ENCODE data around the gene CHCHD3. TPM values are rescaled to one million over a fixed set of nuclear protein-coding genes. Genes with fewer than 3 reads are reported as not detected.

The CHCHD3 gene
- total RNA-seq, 6 experiments from 2014 or later = 51.3 to 70.0 (median 65.7) TPM

GRCh38 chr7:132825932-132826835 lies 255.7 kb downstream of the CHCHD3 start:
- Mint-ChIP-seq H3K4me3 (no peak overlapping the region), H3K27ac (no peak overlapping the region)

GRCh38 chr7:132825222-132825621 lies 256.7 kb downstream of the CHCHD3 start:
- DNase-seq = no peak
- Mint-ChIP-seq H3K27me3 (ENCODE audit: insufficient read depth) (no peaks in the 10 kb centered on the region), H3K36me3 (ENCODE audit: low read depth) (peaks cover 8% of the 10 kb centered on the region; the same call in 1 of the 2 replicates), H3K4me3 (no peak overlapping the region), H3K4me1 (ENCODE audit: low read depth) (peaks cover 5% of the 10 kb centered on the region; the same call in 1 of the 2 replicates), H3K9me3 (no peaks in the 10 kb centered on the region), H3K27ac (no peak overlapping the region)
- no peak for TF ChIP-seq CTCF (IDR thresholded peaks at IDR 0.05)

More at GRCh38 chr7:132825932-132826835, 255.7 kb downstream of the CHCHD3 start:
- no peak for DNase-seq
- Mint-ChIP-seq H3K36me3 (ENCODE audit: low read depth) (peaks cover 8% of the 10 kb centered on the region; the same call in 1 of the 2 replicates), H3K4me1 (ENCODE audit: low read depth) (peaks cover 5% of the 10 kb centered on the region; the same call in 1 of the 2 replicates), H3K9me3 (no peaks in the 10 kb centered on the region), H3K27me3 (ENCODE audit: insufficient read depth) (no peaks in the 10 kb centered on the region)
- TF ChIP-seq CTCF (IDR thresholded peaks at IDR 0.05) = no peak

GRCh38 chr7:132819648-132820047 lies 262.2 kb downstream of the CHCHD3 start:
- Mint-ChIP-seq H3K4me3 (no peak overlapping the region), H3K36me3 (ENCODE audit: low read depth) (peaks cover 3% of the 10 kb centered on the region; the same call in 1 of the 2 replicates), H3K27me3 (ENCODE audit: insufficient read depth) (no peaks in the 10 kb centered on the region), H3K9me3 (no peaks in the 10 kb centered on the region), H3K27ac (no peak overlapping the region), H3K4me1 (ENCODE audit: low read depth) (peaks cover 20% of the 10 kb centered on the region; the same call in 1 of the 2 replicates)
- TF ChIP-seq CTCF (IDR thresholded peaks at IDR 0.05) = no peak
- DNase-seq = no peak

- Mint-ChIP-seq H3K36me3 (ENCODE audit: low read depth) (peaks cover 1% of the 10 kb centered on the region; the same call in 1 of the 2 replicates), H3K4me1 (ENCODE audit: low read depth) (peaks cover 20% of the 10 kb centered on the region; the same call in 1 of the 2 replicates), H3K4me3 (no peak overlapping the region), H3K27me3 (ENCODE audit: insufficient read depth) (no peaks in the 10 kb centered on the region), H3K27ac (peak overlapping the region; percentile 69), H3K9me3 (no peaks in the 10 kb centered on the region)
- no peak for TF ChIP-seq CTCF (IDR thresholded peaks at IDR 0.05)
- DNase-seq = peak; percentile 47
Measured at GRCh38 chr7:132817949-132818348, 263.9 kb downstream of the CHCHD3 start.

GRCh38 chr7:132815696-132816311 lies 266.1 kb downstream of the CHCHD3 start:
- H3K27me3 Mint-ChIP-seq (ENCODE audit: insufficient read depth) = no peaks in the 10 kb centered on the region
- no peaks in the 10 kb centered on the region for H3K9me3 Mint-ChIP-seq
- peaks cover 18% of the 10 kb centered on the region for H3K36me3 Mint-ChIP-seq (ENCODE audit: low read depth)
- no peak overlapping the region for H3K4me3 Mint-ChIP-seq
- no peak for TF ChIP-seq CTCF (IDR thresholded peaks at IDR 0.05)
- H3K4me1 Mint-ChIP-seq (ENCODE audit: low read depth) = peaks cover 20% of the 10 kb centered on the region; the same call in 1 of the 2 replicates
- DNase-seq = no peak
- no peak overlapping the region for H3K27ac Mint-ChIP-seq

Data from HFFc6 (cell line).